Hepatocyte (in vitro differentiated cells): Measurements from ENCODE around the gene TMIGD3. TPM values are rescaled to one million over a fixed set of nuclear protein-coding genes. Genes with fewer than 3 reads are reported as not detected.
A peak's percentile ranks its signal among the peaks of the same experiment; 100 is the strongest.

ENCODE experiments used
- DNase-seq: peaks from one replicate; pipeline ENCODE4 v3.0.0-alpha.2; 2016; ENCODE audit warnings: low spot score
- H2AFZ ChIP-seq: fragments of 200-600 bp; sonication (generic); 2 replicates; pipeline ENCODE4 v1.6.0; 2016; ENCODE audit warnings: antibody characterized with exemption, mild to moderate bottlenecking
- H3K27ac ChIP-seq: fragments of 200-600 bp; sonication (generic); 2 replicates; pipeline ENCODE4 v1.5.1; 2016; ENCODE audit warnings: mild to moderate bottlenecking
- H3K27me3 ChIP-seq: fragments of 200-600 bp; sonication (generic); 2 replicates; pipeline ENCODE4 v1.6.1; 2016
- H3K36me3 ChIP-seq: fragments of 200-600 bp; sonication (generic); replicated peaks from 2 replicates; pipeline ENCODE4 v1.5.1; 2016; ENCODE audit warnings: low read depth; ENCODE audit not compliant: insufficient read depth
- H3K4me1 ChIP-seq: fragments of 200-600 bp; sonication (generic); 2 replicates; pipeline ENCODE4 v1.5.1; 2016; ENCODE audit warnings: mild to moderate bottlenecking, moderate library complexity; ENCODE audit not compliant: insufficient read depth
- H3K4me2 ChIP-seq: fragments of 200-600 bp; sonication (generic); 2 replicates; pipeline ENCODE4 v1.6.0; 2016
- H3K4me3 ChIP-seq: fragments of 200-600 bp; sonication (generic); 2 replicates; pipeline ENCODE4 v1.5.1; 2016; ENCODE audit warnings: mild to moderate bottlenecking
- H3K79me2 ChIP-seq: fragments of 200-600 bp; sonication (generic); 2 replicates; pipeline ENCODE4 v1.6.0; 2017; ENCODE audit warnings: mild to moderate bottlenecking
- H3K9me2 ChIP-seq: fragments of 200-600 bp; sonication (generic); replicated peaks from 2 replicates; pipeline ENCODE4 v1.6.0; 2017; ENCODE audit warnings: mild to moderate bottlenecking; ENCODE audit not compliant: insufficient read depth
- H3K9me3 ChIP-seq: fragments of 200-600 bp; sonication (generic); 2 replicates; pipeline ENCODE4 v1.5.1; 2016; ENCODE audit warnings: low read depth, mild to moderate bottlenecking
- H4K20me1 ChIP-seq: fragments of 200-600 bp; sonication (generic); 2 replicates; pipeline ENCODE4 v1.6.0; 2016; ENCODE audit warnings: mild to moderate bottlenecking; ENCODE audit not compliant: insufficient read depth, poor library complexity, severe bottlenecking
- CTCF ChIP-seq: fragments of 200-600 bp; sonication (generic); IDR thresholded peaks from 2 replicates; pipeline ENCODE4 v1.5.1; 2016; ENCODE audit warnings: antibody characterized with exemption, mild to moderate bottlenecking; ENCODE audit not compliant: poor library complexity
- EZH2 ChIP-seq: fragments of 200-600 bp; sonication (generic); IDR thresholded peaks from 2 replicates; pipeline ENCODE4 v1.6.1; 2016; ENCODE audit warnings: antibody characterized with exemption, mild to moderate bottlenecking, borderline replicate concordance
- EZH2phosphoT487 ChIP-seq: fragments of 200-600 bp; sonication (generic); IDR thresholded peaks from one replicate; pipeline ENCODE4 v1.6.1; 2018; ENCODE audit warnings: antibody characterized with exemption, mild to moderate bottlenecking, low read depth, moderate library complexity; ENCODE audit not compliant: unreplicated experiment, severe bottlenecking
- WGBS: methylation state at CpG from one replicate; pipeline ENCODE4 v1.1.6; 2016; ENCODE audit warnings: low lambda C conversion rate; ENCODE audit errors: missing lambda C conversion rate; 5-methylcytosine and 5-hydroxymethylcytosine counted together
- polyA plus RNA-seq: library from polyadenylated mRNA; unstranded; fragments of >200 nt; fragmentation: Nextera tagmentation; extraction: Ambion mirVana; gene quantifications from 2 replicates; pipeline ENCODE4 v1.2.1, GENCODE V29; 2016
- total RNA-seq: library from RNA; depleted of rRNA; stranded (reverse); fragments of >200 nt; gene quantifications from 2 replicates; pipeline ENCODE4 v1.2.3, GENCODE V29; 2014

TMIGD3 gene
- total and polyA plus RNA-seq, 2 experiments from 2014 or later: 5.2 to 6.5 TPM

DNA sequence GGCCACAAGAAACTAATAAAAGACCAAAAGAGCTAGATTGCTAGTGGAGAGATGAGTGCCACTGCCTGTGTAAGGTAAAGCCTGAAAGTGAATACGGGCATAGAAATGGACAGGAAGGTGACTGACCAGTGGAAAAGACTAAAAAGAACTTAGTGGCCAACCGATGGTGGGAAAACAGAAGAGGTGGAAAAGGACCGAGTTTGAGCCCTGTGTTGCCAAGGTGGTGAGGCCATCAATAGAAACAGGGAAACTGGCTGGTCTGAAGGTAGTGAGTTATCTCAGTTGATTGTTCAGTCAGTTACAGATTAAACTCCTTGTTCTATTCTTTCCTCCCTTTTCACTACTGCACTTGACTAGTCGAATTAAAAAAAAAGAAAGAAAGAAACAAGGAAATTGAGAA lies 56.9 kb downstream of the TMIGD3 start:
- TF ChIP-seq EZH2: no peak
- no peak for TF ChIP-seq CTCF
- TF ChIP-seq EZH2phosphoT487: no peak
- Histone ChIP-seq H3K9me3 (no peaks in the 10 kb centered on the region), H3K27me3 (no peaks in the 10 kb centered on the region), H3K9me2 (no peaks in the 10 kb centered on the region), H3K4me1 (peaks cover 10% of the 10 kb centered on the region), H2AFZ (no peak overlapping the region), H3K4me2 (peak overlapping the region; percentile 85), H3K4me3 (no peak overlapping the region), H4K20me1 (no peaks in the 10 kb centered on the region), H3K36me3 (no peaks in the 10 kb centered on the region), H3K27ac (peak overlapping the region; percentile 82), H3K79me2 (peaks cover 50% of the 10 kb centered on the region)
- WGBS: 63% methylated on average over 4 of the region's 4 CpGs
- no peak for DNase-seq

GRCh38 chr1:111444031-111444430 lies 59.4 kb downstream of the TMIGD3 start:
- Histone ChIP-seq H3K27ac (no peak overlapping the region), H4K20me1 (no peaks in the 10 kb centered on the region), H3K36me3 (no peaks in the 10 kb centered on the region), H3K27me3 (no peaks in the 10 kb centered on the region), H3K4me3 (no peak overlapping the region), H3K79me2 (peaks cover 31% of the 10 kb centered on the region), H3K4me2 (no peak overlapping the region), H2AFZ (no peak overlapping the region), H3K9me3 (no peaks in the 10 kb centered on the region), H3K4me1 (peaks cover 5% of the 10 kb centered on the region), H3K9me2 (no peaks in the 10 kb centered on the region)
- TF ChIP-seq CTCF (no peak), EZH2 (no peak), EZH2phosphoT487 (no peak)
- DNase-seq: no peak
- 65% methylated on average over 3 of the region's 3 CpGs for WGBS

DNA sequence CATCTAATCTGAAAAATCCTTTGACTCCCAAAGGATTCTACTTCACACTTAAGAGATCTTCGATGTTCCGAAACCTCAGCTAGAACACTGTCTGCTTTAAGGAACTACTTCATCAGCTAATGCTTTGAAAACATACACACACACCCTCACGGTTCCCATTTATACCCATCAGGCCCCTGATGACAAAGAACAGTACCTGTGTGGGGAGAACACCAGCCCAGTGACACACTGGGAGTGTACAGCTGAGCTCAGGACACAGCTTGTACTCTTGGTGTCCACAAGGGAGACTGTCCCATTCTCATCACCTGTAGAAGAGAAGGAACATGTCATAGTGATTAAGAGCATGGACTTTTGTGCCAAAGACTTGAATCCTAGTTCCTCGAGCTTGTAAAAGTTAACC lies 61.0 kb downstream of the TMIGD3 start:
- Histone ChIP-seq H3K36me3 (no peaks in the 10 kb centered on the region), H3K27ac (no peak overlapping the region), H3K4me3 (no peak overlapping the region), H2AFZ (no peak overlapping the region), H3K4me2 (no peak overlapping the region), H4K20me1 (no peaks in the 10 kb centered on the region), H3K9me2 (no peaks in the 10 kb centered on the region), H3K27me3 (no peaks in the 10 kb centered on the region), H3K4me1 (peaks cover 5% of the 10 kb centered on the region), H3K79me2 (peaks cover 18% of the 10 kb centered on the region), H3K9me3 (no peaks in the 10 kb centered on the region)
- no peak for DNase-seq
- no peak for TF ChIP-seq EZH2phosphoT487
- TF ChIP-seq EZH2: no peak
- no peak for TF ChIP-seq CTCF
- 89% methylated on average over 4 of the region's 4 CpGs for WGBS
